ENCODE measurements around the gene TMEM260. TPM values are rescaled to one million over a fixed set of nuclear protein-coding genes. Genes with fewer than 3 reads are reported as not detected.
"Not testable (repeated sequence)": the region's sequence is repeated elsewhere in the genome, so short reads cannot be mapped to it uniquely, and the experiment has no call there.

The TMEM260 gene
- polyA plus RNA-seq, 4 donors: 21.2 to 36.6 (median 34.7) TPM

GRCh38 chr14:56594428-56594827, 14.8 kb downstream of the TMEM260 start:
- no peak for DNase-seq (ENCODE audit: low read depth in 4 of 4, low spot score in 3 of 4)

DNA sequence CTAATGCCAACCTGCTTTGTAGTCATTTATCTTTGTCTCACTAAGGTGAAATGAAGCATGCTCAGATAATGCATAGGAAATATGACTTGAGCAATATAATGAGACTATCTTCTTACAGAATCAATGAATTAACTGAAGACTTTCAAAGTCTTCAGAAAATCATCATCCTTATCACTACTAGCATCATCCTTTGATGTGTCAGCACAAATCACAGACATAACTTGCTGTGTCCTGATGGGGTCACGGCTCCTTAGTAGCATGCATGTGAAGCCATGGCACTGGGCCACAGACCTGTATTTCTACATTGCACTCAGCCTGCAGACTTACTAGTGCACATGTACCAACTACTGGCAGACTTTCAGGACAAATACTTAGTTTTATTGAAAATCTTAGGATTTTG, 18.9 kb downstream of the TMEM260 start:
- DNase-seq (ENCODE audit: low read depth in 4 of 4, low spot score in 3 of 4): no peak

- no peak for DNase-seq (ENCODE audit: low read depth in 4 of 4, low spot score in 3 of 4)
Measured at GRCh38 chr14:56603648-56604047, 24.1 kb downstream of the TMEM260 start.

GRCh38 chr14:56608689-56609088, 29.1 kb downstream of the TMEM260 start:
- no peak for DNase-seq (ENCODE audit: low read depth in 4 of 4, low spot score in 3 of 4)

GRCh38 chr14:56611663-56612062, 32.1 kb downstream of the TMEM260 start:
- not testable (repeated sequence) for DNase-seq (ENCODE audit: low read depth in 4 of 4, low spot score in 3 of 4)

DNA sequence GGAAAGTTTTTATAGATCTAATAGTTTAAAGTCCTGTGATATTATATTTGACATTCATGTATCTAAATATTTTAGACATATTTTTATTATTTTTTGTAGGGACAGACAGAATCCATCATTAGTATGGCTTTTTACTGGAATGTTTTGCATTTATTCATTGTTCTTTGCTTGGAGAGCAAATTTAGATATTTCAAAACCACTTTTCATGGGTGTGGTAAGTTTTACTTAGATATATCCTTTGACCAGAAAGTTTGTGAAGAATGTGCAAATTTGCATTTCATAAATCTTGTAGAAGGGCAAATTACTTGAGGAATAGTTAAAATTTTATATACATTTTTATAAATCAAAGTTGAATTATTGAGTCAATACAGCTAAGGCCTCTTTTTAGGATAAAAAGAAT, 37.5 kb downstream of the TMEM260 start:
- DNase-seq (ENCODE audit: low read depth in 4 of 4, low spot score in 3 of 4): no peak

- no peak for DNase-seq (ENCODE audit: low read depth in 4 of 4, low spot score in 3 of 4)
Measured at GRCh38 chr14:56630707-56631106, 51.1 kb downstream of the TMEM260 start.

DNA sequence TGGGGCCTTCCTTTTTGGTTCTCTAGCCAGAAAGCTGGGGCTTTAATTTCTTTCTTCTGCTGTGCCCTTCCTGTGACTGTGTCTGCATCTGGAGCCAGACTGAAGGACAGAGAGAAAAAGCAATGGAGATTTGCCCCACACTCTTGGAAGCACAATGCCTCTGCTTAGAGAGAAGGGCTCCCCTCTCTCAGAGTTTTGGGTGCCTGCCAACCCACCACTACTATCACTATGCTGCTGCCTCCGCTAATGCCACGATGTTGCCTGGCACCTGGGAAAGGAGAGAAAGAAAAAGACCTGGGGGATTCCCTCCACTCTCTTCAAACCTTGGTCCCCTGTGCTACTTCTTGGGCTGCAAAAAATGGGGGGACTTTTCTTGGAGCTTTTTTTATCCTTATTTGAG, 52.6 kb downstream of the TMEM260 start:
- no peak for DNase-seq (ENCODE audit: low read depth in 4 of 4, low spot score in 3 of 4)

DNA sequence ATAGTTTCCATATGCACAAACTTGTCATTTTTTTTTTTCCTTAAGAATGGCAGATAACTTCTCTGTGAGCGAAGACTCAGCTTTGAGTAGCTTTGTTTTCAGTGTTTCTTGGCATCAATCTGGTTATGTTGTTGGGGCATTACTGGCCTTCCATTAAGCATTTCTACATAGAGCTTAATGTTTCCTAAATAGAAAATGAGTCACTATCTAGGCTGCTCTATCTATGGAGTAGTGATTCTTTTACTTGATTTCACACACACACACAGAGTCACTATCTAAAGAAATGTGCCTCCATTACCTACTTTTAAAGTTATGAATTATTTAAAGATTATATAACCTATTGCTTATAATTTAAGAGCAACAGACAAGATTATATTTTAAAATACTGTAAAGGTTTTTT, 53.9 kb downstream of the TMEM260 start:
- no peak for DNase-seq (ENCODE audit: low read depth in 4 of 4, low spot score in 3 of 4)

DNA sequence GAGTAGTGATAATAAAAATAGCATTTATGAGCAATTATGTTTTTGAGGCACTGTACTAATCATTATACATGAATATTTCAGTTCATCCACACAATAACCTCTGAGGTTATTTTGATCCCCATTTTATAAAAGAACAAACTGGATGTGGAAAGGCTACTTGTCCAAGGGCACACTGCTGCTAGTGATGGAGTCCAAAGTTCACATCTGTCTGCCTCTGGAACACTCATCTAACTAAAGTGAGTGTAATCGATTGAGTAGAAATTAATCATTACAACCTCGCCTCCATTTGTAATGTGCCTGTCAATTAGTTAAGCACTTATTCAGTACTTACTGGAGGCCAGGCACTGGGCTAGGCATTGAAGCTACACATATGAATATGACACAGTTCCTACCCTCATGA, 55.4 kb downstream of the TMEM260 start:
- DNase-seq (ENCODE audit: low read depth in 4 of 4, low spot score in 3 of 4): no peak

- no peak for DNase-seq (ENCODE audit: low read depth in 4 of 4, low spot score in 3 of 4)
Measured at GRCh38 chr14:56647493-56647892, 67.9 kb downstream of the TMEM260 start.

DNA sequence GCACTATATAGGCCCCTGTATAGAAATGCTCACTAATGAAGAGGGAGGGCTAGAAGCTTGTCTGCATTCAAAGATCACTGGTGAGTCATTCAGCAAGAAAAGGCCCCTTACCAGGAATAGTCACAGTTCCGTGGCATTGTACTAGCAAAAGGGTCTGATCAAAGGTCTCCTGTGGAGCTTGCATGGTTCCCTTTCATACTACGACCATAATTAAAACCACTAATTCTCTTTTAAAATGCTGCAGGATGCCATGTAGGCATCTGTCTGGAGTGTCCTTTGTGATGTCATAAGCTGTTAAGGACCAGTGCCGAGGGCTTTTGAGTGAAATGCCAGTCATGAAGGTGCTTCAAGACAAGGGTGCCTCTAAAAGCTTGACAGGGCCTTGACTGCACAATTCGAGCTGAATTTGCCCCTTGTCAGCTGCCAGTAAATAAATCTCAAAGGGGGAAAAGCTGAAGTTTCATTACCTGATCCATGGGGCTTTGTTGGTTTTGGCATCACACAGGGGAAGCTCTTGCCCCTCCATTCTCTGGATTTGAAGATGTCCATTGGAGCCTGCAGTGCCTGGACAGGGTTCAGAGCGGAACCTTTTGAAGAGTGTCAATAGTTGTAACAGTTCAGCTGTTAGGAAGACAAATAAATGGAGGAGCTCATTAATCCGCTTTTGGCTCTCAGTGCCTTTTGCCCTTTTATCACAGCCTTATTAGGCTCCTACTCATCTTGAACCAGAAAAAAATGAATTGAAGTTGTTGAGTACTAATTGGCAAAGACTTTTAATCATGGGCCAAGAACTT, 69.1 kb downstream of the TMEM260 start:
- DNase-seq (ENCODE audit: low read depth in 4 of 4, low spot score in 3 of 4): no peak

GRCh38 chr14:56649382-56649781, 69.8 kb downstream of the TMEM260 start:
- DNase-seq (ENCODE audit: low read depth in 4 of 4, low spot score in 3 of 4): no peak

GRCh38 chr14:56650048-56650447, 70.5 kb downstream of the TMEM260 start:
- DNase-seq (ENCODE audit: low read depth in 4 of 4, low spot score in 3 of 4): no peak

GRCh38 chr14:56650979-56651378, 71.4 kb downstream of the TMEM260 start:
- no peak for DNase-seq (ENCODE audit: low read depth in 4 of 4, low spot score in 3 of 4)

DNA sequence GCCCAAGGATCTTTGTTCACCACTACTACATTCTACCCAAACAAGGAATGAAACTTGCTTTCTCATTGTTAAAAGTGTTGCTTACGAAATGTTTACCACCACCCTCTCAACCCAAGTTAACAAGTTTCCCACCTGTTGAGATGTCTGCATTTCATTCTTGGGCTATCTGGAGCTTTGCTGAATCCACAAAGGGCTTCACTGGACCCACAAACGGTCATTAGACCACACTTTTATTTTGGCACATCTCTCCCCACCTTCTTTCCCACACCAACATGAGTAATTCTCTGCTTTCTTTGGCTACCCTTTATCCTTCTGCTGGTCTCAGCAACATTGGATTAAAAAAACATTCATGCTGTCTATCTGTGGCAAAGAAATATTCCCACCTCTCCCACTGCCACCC, 78.0 kb downstream of the TMEM260 start:
- DNase-seq (ENCODE audit: low read depth in 4 of 4, low spot score in 3 of 4): no peak

GRCh38 chr14:56659378-56659777, 79.8 kb downstream of the TMEM260 start:
- no peak for DNase-seq (ENCODE audit: low read depth in 4 of 4, low spot score in 3 of 4)

- DNase-seq (ENCODE audit: low read depth in 4 of 4, low spot score in 3 of 4): no peak
Measured at GRCh38 chr14:56659964-56660551, 80.5 kb downstream of the TMEM260 start.

DNA sequence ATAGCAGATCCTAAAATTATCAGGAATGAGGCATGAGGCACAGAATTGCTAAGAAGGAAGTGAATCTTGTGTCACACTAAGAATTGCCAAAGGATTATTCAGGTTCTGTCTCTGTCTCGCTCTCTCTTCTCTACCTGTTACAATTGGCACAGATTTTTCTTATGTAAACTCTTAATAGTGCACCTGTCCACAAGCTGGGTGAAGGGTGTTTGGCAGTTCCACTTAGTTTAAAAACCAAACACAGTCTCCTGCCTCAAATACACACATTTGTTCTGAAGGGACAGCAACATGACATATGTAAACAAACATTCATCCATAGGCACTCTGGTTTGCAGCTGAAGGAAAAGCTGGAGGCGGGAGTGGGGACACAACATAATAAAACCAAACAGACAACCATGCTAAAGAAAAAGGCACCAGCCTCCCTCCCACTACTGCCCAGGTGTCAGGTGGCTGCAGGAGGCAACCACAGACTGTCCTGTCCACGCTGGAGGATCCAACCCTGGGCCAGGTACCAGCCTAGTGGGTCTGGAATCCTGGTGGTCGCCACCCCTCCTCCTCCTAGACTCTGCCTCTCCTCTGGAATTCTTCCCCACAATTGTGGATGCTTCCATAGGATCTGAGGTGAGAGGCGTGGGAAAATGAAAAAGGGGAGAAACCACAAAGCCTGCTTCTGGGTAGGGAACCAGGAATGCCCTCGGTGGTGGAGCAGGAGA, 81.2 kb downstream of the TMEM260 start:
- no peak for DNase-seq (ENCODE audit: low read depth in 4 of 4, low spot score in 3 of 4)

DNA sequence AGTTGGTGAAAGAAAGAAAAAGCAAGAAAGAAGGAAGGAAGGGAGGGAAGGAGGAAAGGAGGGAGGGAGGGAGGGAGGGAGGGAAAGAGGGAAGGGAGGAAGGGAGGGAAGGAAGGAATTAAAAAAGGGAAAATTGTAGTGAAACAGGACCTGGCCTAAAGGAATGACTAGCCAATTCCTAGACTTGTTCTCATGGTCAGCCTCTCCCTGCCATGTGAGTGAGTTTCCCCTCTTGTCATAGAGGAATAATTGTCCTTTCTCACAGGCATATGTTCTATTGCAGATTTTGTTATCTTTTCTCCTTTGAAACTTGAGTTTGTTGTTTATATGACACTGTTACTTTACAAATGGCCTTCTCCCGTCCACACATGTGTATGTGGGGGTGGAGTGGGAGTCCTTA, 81.9 kb downstream of the TMEM260 start:
- DNase-seq (ENCODE audit: low read depth in 4 of 4, low spot score in 3 of 4): no peak

DNA sequence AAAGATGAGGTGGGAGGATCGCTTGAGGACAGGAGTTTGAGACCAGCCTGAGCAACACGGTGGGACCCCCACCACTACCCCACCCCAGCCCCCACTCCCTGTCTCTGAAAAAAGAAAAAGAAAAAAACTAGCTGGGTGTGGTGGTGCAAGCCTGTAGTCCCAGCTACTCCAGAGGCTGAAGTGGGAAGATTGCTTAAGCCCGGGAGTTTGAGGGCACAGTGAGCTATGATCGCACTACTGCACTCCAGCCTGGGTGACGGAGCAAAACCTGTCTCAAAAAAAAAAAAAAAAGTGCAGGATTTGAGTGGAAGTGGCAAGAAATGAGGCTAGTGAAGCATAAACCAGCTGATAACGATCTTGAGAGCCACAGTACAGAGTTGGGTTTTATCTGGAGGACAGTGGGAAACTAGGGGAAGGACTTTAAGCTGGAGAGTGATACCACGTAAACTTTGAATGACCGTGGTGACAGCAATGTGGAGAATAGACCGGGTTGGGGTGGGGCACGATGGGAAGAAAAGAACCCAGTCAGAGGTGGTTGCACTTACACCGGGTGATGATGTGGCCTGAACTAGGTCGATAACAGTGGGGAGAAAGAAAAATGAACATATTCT, 85.3 kb downstream of the TMEM260 start:
- DNase-seq (ENCODE audit: low read depth in 4 of 4, low spot score in 3 of 4): no peak
